Stimulated activated CD4-positive, alpha-beta T cell treated with anti-CD3 and anti-CD28 coated beads, Interleukin-4, amount 100 ng/mL, for 24 hours (primary cell): Measurements from ENCODE around the gene KCNQ2.

Experiments used
- DNase-seq: peaks from one replicate; pipeline ENCODE4 v3.0.0-alpha.2; 2020

KCNQ2 gene

DNA sequence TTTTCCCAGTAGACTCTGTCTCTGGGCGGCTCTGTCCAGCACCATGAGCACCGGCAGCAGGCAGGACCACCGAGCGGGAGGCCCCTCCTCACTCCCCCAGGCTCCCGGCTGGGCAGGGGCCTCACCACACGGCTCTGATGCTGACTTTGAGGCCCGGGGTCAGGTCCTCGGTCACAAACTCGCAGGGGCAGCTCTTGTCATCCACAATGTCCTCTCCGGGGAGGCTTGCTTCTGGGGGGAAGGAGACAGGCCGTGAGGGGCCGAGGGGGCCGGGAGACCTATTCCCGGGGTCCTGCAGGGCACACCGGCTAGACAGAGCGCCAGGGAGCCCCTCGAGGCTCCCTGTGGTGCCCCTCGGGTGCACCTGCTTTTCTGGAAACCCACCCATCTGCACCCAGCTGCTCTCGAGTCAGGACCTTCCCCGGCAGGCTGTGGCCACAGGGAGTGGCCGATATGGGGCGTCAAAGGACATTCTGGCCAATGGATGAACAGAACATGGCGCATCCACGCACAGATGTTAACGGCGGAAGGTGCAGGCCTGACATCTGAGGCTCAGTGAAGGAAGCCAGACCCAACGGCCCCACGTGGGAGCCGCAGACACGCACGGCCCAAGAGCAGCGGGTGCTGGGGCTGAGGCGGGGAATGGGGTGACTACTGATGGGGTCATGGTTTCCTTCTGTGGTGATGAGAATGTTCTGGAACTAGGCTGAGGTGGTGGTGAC, 58.3 kb downstream of the KCNQ2 start:
- no peak for DNase-seq

DNA sequence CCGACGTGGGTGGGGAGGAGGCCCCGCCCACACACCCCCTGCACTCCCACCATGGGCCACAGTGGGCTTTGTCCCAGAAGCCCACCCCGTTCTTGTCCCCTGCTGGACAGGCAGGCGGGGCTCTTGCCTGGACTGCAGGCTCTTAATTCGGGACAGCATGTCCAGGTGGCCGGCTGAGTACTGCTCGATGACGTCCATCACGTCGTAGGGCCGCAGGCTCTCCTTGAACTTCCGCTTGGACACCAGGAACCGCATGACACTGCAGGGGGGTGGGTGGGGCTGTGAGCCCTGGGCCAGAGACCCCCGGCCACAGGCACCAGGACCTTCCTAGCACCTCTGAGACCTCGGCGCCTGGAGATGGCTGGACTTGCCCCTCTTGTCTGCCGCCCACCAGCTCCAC, 59.1 kb downstream of the KCNQ2 start:
- DNase-seq, result no peak

DNA sequence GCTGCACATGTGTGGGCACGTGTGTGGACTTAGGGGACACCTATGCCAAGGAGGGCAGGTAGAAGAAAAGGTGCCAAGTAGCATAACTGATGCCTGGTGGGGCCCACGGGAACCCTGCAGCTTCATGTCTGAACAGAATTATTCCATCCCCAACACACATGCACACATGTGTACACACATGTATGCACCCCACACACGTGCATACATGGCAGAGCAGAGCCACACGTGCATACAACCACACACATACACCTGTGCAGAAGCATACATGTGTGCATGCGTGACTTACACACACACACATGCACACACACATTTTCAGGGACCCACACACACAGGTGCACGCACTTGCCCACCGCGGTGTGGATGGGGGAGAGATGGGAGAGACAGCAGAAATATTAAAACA, 59.6 kb downstream of the KCNQ2 start:
- DNase-seq, result no peak

DNA sequence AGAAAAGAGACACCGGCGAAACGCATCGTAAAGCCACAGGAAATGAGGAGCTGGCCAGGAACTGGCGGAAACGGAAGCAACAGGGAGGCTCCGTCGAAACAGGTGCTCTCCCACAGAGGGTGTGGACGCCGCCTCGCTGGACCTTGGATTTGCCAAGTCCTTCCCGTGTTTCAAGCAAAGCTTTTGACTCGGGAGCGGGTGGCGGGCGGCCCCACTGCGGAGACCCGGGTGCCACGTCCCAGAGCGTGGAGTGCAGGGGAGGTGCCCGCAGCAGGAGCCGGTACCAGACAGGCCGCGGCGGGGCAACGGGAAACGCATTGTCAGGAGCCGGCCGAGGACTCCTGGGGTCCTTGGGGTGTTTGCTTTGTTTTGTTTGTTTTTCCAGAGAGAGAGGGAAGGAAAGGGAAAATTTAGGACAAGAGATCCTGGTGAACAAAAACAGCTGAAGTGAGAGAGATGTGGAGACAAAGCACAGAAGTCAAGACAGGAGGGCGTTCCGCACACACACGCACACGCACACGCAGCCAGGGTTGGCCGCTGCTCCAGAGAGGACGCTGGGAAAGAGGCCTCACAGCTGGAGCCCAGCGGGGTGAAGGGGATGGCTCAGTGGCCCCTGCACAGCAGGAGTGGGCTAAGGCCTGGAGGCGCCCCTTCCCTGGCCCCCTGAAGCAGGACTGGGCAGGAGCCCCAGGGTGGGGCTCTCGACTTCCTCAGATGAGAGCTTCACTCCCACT, 60.4 kb downstream of the KCNQ2 start:
- DNase-seq, result no peak

DNA sequence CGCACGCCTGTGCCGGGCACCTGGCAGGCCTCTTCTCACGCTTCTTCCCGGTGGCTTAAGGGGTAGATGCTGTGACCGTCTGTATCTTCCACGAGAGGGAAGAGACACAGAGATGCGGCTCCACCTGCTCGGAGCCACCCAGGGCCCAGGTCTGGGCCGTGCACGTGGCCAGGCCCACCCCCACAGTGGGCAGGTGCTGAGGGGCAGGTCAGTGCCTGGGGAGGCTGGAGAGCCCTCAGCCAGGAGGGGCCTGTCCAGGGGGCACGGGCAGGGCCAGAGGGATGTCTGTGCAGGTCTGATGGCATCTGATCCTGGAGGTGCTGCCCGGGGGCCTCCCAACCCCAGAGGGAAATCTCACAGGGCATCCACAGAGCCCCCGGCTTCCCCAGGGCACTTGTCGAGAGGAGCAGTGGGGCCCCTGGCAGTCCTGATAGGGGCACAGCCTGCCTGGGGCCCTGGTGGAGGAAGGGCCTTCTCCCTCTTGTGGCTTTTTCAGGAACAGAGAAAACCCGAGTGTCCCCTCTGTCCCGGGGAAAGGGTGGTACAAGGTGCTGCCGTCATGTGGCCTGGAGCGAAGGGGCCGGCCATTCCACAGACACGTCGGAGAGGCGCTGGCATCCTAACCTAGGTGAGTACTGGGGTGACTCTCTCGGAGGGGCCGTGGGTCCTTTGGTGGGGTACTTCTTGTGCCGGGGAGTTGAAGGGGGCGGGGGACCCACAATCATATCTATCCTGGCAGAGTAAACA, 61.1 kb downstream of the KCNQ2 start:
- DNase-seq, result no peak

DNA sequence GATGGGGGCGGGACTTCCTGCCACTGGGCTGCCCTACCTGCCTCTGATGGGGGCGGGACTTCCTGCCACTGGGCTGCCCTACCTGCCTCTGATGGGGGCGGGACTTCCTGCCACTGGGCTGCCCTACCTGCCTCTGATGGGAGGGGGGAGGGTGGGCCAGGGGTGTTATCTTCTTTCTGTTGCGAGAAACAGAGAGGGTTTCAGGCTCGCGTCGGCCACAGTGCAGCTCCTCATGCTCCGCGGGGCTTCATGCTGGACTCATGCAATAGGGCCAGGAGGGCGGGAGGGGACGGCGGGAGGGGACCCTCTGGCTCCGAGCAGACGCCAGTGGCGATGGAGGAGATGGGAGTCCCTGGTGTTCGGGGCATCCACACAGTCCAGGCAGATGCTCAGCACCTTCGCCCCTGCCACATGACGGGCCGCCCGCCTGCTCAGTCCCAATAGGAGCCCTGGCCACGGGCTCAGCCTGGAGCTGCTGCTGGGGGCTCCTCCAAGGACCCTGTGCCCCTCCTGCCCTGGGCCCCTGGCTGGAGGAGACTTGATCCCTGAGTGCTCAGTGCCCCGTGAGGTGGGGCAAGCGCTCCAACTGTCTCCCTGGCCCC, 62.5 kb downstream of the KCNQ2 start:
- DNase-seq, result no peak

DNA sequence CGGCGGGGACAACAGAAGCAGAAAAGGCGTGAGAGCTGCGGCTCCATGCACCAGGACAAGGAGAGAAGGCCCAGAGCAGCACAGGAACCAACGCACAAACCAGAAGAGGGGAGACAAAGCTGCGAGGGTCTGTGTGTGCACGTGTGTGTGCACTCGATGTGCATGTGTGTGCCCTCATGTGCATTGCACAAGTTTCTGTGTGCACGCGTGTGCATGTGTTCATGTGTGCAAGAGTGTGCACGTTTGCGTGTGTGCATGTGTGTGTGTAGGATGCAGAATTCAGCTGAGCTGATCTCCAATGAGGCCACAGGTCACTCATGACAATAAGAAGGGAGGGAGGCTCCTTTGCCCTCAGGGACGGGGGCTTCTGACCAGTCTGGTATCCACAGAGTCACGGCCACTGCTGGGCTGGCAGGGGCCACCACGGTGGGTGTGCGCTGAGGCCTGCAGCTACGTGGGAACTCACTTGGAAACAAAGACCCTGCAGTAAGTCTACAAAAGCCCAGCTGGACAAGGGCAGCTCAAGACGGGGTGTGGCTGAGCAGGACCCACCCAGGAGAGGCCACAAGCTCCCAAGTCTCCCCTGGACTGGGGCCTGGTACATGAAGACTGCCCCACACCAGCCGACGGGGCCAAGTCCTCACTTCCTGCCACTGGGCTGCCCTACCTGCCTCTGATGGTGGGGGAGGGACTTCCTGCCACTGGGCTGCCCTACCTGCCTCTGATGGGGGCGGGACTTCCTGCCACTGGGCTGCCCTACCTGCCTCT, 63.2 kb downstream of the KCNQ2 start:
- no peak for DNase-seq

DNA sequence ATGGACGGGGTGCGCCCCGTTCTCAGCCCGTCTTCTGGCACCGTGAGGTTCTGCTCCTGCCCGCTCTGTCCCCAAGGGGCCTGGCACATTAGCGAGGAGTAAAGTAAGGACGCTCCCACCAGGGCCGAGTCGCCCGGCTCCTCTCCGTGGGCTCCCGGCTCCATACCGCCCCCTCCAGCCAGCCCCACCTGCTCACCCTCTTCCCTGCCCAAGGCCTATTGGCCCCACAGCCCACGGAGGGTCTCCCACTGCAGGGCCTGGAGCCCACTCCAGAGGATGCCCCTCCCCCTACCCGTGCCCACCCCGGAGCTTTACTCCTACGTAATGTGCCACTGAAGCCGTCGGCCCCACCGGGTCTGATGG, 63.8 kb downstream of the KCNQ2 start:
- DNase-seq, result no peak

DNA sequence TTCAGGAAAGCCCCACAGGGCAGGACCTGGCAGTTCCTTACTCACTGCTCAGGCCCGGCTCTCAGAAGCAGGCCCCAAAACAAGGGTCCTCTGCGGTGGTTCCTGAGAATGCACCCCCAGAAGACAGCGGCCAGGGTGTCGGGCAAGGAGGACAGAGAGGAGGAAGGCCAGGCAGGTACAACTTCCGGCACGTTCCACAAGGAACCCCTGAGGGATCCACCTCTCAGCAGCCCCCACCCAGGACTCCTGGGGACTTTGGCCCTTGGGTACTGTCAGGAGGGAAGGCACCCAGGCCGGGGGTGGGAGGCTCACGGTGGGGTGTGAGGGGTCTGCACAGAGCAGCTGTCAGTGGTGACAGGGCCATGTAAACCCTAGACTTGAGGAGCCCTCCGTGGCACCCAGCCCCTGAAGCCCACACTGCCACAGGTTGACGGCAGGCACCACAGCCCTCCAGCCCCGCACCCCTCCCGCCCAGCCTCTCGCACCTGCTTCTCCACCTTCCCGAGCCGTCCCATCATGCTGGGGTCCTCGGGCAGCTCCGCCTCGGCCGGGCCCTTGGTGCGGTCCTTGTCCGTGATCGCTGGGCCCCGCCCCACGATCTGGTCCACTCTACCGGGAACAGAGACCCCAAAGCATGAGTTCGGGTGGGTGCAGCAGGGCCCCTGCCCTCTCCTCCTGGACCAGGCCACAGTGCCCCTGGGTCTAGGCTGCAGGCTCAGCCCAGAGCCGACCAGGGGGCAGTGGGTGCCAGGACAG, 64.3 kb downstream of the KCNQ2 start:
- no peak for DNase-seq

DNA sequence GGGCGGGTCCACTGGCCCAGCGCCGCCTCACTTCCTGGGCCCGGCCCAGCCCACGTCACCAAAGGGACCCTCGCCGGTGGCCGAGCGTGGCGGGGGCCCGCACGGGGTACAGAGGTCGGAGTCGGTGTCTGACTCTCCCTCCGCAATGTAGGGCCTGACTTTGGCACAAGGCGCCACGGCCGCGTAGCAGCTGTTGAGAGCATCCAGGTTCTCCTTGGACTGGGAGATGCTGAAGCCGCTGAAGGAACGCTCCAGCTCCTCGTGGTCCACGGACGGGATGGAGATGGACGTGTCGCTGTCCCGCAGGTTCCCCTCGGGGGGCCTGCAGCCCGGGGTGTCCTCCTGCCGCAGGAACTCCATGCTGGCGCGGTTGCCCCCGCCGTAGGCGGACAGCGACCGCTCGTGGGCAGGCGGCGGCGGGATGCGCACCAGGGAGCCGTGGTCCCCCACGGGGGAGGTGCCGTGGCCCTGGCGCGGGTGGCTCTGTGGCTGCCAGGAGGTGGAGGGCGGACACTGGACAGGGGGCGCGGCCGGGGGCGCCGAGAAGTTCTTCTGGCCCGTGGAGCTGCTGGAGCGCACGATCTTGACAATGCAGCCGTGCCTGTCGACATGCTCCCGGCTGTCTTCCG, 65.7 kb downstream of the KCNQ2 start:
- no peak for DNase-seq

DNA sequence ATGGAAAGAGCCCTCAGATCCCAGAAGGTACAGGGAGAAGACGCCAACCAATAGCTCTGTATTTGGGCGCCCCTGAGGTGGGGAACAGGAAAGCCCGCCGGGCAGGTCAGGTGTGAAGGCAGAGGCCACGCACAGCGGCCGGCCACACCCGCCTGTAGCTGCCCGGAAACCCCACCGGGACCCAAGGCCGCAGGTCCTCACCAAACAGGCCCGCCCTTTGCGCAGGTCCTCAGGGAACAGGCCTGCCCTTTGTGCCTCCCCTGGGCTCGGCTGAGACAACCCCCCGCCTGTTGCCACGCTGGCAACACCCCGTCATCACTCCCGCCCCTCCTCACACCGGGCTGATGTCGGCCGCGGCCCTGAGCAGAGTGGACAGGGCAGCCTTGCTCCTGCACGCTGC, 66.4 kb downstream of the KCNQ2 start:
- DNase-seq, result no peak

DNA sequence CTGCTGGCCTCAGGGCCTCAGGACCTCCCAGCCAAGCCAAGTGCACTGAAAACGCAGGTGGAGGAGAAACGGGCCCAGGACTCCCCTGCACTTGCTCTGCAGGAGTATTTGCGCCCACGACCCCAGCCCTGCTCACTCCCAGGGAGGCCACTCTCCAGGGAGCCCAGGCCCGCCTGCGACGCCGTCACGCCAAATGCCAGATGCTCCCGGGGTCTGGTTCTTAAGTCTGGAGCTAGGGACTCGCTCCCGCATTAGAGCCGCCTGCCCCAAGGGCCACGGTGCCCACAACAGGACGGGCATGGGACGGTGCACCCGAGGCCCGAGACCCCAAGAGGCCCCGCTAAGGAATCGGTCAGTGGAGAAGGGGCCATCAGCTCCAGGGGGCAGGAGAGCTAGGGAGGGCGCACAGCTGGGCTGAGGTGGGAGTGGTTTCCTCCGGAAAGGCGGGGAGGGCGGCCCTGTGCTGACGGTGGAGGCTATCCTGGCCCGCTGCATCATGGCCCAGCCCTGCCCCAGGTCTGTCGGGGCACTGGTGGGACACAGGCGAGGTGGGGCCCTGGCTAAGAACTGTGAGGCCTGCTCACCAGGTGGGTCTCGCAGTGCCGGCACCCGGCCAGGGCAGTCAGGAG, 67.2 kb downstream of the KCNQ2 start:
- no peak for DNase-seq

DNA sequence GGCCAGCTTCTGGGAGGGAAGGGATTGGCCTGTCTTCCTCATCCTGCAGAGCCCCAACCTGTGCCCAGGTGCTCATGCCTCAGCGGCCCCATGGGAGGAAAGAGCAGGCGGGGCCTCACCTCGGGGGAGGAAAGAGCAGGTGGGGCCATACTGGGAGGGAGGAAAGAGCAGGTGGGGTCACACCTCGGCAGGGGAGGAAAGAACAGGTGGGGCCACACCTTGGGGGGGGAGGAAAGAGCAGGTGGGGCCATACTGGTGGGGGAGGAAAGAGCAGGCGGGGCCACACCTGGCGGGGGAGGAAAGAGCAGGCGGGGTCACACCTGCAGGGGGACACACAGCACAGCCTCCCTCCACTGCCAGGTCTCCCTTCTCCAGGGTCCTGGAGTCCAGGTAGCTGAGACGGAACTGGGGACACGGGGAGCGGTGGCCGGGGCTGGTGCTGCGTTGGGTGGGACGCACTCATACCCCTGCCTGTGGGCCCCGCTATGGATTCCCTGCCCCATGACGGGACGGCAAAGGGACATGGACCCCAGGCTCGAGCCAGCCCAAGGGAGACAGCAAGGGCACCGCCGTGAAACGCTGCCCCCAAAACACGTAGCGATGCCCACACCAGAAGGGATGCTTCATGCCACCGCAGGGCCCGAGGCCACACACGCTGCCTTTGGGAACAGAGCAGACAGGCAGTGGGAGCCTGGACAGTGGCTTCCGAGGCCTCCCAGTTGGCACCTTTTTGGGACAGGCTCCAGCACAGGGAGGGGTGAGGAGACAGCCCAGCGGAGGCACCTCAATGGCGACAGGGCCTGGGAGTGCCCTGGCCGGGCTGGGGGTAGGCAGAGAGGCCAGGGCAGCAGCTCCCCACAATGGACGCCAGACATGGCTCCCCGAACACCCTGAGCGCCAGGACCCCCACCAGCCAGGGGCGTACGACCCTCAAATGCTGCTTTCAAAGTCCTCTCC, 68.0 kb downstream of the KCNQ2 start:
- DNase-seq, result no peak

DNA sequence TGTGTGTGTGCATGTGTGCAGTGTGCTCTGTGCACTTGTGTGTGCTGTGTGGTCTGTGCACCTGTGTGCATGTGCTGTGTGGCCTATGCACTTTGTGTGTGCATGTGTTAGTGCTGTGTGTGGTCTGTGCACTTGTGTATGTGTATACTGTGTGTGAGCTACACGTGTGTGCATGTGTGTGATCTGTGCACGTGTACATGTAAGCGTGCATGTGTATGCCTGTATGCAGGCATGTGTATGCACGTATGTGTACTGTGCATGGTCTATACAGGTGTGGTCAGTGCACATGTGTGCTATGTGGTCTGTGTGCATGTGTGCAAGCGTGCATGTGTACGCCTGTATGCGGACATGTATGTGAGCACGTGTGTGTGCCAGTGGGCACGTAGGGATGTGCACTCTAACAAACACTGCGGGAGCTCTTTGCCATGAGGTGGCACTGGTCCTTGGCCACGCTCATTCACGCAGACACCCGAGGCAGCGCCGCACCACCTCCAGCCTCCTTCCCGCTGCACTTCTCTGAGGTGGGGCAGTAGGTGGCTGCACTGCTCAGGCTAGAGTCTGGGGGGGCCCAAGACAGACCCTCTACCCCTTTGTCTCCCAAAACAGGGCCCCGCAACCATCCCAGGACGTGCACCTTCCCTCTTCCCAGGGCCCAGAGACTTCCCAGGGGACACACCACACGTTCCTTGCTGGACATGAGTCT, 68.9 kb downstream of the KCNQ2 start:
- no peak for DNase-seq

DNA sequence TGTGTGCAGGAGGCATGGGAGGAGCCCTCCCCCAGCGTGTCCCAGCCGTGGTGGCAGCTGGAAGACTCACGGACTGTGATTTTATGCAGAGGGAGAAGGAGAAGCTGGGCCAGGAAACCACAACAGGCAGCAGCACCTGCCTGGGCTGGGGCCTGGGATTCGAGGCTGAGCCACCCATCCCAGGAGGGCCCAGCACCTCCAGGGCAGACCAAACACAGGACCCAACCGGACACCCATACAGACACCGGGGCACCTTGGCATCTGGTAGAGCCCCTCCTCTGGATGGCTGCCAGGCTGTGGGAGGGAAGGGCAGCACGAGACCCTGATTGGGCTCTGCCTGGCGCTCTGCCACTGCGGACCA, 69.6 kb downstream of the KCNQ2 start:
- no peak for DNase-seq

DNA sequence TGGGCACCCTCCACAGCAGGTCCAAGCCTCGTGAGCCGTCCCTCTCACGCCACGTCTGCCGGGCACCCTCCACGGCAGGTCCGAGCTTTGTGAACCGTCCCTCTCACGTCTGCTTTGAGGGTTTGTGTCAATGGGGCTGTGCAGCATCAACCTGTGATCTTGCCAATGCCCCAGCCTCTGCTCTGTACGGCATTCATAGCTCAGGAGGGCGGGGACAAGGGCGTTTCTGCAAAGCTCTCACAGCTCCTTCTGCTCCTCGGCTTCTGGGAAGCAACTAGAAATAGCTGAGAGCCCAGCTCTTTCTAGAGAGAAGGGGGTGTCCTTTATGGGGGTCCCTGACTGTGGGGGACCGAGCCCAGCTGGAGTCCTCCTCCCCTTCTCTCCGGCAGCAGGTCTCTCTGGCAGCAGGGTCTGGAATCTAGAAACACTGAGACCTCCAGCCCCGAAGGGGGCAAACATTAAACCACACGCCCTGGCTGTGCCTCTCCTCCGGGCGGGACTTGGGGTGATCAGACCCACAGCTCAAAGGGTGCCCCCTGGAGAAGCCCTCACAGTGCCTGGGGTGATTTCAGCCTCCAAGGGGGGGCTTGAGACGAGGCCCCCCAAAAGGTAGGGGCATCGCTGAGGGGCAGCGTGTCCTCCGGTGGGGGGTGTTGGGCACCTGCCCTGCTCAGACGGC, 70.1 kb downstream of the KCNQ2 start:
- DNase-seq, result no peak

DNA sequence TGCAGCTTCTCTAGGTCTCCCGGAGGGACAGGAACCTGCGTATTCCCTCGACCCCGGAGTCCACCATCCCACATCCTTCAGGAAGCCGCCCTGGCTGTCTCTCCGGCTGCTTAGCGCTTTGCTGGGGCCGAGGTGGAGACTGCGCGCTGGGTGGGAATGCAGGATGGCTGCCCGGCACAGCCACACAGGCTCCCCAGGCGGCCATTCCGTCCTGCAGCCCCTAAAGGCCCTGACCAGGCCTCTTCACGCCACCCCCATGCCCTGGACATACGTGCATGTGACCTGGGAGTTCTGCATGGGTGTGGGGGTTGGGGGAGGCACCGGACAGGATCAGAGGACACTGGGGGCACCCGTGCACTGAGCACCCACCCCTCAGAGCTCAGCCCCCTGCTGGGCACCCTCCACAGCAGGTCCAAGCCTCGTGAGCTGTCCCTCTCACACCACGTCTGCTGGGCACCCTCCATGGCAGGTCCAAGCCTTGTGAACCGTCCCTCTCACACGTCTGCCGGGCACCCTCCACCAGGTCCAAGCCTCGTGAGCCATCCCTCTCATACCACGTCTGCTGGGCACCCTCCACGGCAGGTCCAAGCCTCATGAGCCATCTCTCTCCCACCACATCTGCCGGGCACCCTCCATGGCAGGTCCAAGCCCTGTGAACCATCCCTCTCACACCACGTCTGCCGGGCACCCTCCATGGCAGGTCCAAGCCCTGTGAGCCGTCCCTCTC, 70.9 kb downstream of the KCNQ2 start:
- no peak for DNase-seq
